GM21390 (cell line): ENCODE results near the gene SIRT3.
"Not testable (repeated sequence)": the region's sequence is repeated elsewhere in the genome, so short reads cannot be mapped to it uniquely, and the experiment has no call there.

ENCODE experiments used
- ATAC-seq: cut with Tn5 transposase; IDR thresholded peaks from one replicate; pipeline ENCODE4 v1.9.1; 2021; ENCODE audit not compliant: unreplicated experiment

SIRT3 gene

GRCh38 chr11:244376-244775, 8.2 kb upstream of the SIRT3 start:
- ATAC-seq = no peak

- no peak for ATAC-seq
Observed at GRCh38 chr11:241634-242033, 5.5 kb upstream of the SIRT3 start.

- ATAC-seq = no peak
Observed at GRCh38 chr11:240315-240714, 4.2 kb upstream of the SIRT3 start.

DNA sequence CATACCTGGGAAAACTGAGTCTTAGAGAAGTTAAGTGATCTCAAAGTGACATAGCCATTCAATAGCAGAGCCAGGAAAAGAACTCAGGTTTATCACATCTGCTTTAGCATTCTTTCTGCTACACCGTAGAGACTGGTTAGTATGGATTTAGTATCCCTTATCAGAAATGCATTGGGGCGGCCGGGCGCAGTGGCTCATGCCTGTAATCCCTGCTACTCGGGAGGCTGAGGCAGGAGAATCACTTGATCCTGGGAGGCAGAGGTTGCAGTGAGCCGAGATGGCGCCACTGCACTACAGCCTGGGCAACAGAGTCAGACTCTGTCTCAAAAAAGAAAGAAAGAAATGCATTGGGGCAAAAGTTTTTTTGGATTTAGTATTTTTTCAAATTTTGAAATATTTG, 2.2 kb upstream of the SIRT3 start:
- not testable (repeated sequence) for ATAC-seq

DNA sequence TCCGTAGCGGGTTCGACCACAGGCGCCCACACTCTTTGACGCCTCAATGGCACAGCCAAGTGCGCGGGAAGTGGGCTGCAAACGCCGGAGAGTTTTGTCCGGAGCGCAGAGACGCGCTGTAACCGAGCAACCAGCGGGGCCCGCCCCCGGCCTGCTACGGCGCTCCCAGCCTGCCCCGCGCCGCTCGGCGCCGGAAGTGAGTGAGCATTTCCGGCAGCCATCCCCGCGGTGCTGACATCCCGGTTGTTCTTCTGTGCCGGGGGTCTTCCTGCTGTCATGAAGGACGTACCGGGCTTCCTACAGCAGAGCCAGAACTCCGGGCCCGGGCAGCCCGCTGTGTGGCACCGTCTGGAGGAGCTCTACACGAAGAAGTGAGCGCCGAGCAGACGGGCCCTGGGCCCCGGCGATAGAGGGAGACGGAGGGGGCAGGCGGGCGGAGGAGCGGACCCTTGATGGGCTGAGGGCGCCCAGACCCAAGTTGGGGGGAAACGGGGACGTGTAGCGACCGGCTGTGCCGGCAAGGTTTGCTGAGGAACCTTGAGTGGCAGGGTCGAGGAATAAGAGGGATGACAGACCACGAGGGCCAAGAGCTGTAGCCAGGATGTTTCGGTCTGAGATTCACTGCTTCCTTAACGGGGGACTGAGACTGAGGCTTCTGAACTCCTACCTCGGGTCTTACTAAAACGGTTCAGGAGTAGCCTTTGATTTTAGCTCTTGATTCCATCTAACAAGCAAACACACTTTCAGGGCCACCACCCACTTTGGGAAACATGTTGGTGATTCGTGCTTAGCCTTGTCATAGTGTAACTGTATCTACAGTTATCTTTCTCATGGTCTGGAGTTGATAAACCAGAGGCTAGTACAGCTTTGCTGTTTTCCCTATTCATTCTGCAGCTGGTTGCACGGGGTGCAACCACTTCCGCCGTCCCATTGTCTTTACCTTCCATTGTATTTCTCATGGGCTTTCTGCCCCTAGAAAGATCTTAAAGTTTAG, 929 bp upstream of the SIRT3 start, which contains the start of gene PSMD13:
Gene PSMD13, plus strand, starts transcription at position 203 of the 994 bp plus-strand sequence. Its CDS starts 74 bp downstream, at position 277.
- peak; percentile 81 for ATAC-seq

DNA sequence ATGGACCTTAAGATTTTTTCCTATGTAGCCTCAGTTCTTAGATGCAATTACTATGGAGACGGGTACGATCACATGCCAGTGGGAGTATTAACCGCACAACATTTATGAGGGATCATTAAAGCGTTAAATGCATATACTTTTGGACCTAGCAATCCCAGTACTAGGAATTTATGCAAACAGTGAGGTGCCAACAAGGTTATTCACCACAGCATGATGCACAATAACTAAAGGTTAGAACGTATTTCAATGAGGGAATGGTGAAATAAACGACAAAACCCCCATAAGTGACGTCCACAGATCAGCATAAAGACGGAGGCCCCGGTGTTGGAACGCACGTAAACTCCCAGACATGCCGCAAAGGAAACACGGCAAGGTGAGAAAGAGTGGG, 539 bp downstream of the SIRT3 start:
- no peak for ATAC-seq

DNA sequence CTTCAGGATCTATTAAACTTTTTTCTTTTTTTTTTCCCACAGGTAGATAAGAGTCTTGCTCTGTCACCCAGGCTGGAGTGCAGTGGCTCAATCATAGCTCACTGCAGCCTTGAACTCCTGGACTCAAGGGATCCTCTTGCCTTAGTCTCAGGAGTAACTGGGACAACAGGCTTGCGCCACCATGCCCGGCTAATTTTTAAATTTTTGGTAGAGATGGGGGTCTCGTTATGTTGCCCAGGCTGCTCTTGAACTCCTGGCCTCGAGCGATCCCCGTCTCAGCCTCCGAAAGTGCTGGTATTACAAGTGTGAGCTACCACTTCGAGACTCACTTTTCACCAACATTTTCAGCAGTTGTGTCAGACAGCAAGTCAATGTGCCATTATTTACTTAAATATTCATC, 962 bp downstream of the SIRT3 start:
- no peak for ATAC-seq

DNA sequence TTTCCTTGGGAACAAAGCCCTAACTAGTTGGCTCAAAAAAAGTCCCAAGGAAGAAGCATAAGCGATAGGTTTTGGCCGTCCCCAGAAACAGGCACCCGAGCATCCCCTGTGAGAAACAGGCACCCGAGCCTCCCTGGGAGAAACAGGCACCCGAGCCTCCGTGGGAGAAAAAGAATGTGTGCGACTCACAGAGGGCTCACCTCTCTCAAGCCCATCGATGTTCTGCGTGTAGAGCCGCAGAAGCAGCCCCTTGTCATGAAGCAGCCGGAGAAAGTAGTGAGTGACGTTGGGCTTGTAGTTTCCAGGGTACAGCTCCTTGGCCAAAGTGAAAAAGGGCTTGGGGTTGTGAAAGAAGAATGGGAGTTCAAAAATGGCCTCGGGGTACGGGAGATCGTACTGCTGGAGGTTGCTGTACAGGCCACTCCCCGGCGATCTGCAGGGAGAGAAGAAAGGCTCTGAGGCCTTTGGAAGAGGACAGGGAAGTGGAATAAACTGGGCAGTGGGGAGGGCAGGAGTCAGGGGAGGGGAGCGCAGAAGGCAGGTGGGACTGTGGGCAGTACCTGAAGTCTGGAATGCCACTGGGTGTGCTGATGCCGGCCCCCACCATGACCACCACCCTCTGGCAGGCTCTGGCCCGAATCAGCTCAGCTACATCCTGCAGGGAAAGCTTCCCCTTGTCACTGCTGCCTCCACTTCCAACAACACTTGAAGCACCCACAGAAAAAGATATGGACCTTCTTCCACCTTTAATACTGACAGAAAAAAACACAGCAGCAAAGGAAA, 3.2 kb downstream of the SIRT3 start:
- no peak for ATAC-seq

DNA sequence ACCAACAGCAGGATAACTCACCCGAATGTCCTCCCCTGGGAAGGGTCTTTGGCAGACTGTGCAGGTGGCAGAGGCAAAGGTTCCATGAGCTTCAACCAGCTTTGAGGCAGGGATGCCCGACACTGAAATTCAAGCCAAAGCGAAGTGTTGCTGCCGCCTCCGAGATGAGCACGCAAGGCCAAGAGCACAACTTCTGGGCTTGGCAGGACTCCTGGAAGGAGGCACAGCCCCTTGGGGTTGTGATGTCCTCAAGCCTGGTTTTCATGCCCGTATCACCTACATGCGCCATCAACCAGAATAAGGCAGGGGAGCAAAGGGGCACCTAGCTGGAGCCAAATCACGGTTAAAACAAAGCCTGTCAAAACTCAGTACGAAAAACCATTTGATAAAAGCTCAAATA, 5.7 kb downstream of the SIRT3 start:
- no peak for ATAC-seq

DNA sequence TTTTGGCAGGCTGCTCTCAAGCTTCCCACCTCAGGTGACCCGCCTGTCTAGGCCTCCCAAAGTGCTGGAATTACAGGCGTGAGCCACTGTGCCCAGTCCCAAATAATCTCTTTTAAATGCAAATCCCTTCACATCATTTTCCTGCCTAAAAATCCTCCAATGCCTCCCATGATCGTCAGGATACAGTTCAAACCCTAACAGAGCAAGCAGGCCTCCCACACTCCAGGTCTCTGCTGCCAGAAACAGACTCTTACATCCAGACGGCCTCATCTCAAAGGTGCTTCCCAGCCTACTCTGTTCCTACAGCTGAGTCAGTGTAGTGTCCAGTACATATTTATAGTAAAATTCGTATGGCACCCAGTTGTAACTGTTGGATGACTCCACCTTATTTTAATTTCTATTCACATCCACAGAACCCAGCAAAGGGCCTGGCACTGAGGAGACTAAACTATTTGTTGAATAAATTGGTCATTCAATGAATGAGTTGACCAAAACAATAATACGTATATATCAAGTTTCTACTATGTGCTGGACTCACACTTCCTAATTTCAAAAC, 8.2 kb downstream of the SIRT3 start:
- ATAC-seq = no peak

- no peak for ATAC-seq
Observed at GRCh38 chr11:225734-226453, 10.2 kb downstream of the SIRT3 start.

DNA sequence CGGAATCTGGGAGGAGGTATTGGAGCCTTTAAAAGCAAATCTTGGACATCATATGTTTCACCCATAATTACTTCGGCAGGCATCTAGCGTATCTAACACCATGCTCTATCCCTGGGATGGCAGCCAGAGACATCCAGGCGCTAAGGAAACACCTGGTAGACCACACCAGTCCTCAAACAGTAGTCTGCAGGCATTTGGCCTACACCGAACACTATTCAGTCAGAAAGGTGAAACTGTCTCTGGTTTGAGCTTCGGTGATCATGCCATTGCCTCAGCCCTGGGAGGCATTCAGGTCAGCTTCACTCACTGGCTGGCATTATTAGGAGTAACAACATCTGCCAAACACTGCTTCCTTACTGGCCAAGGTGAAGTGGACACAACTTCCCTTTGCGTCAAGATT, 11.7 kb downstream of the SIRT3 start:
- no peak for ATAC-seq

DNA sequence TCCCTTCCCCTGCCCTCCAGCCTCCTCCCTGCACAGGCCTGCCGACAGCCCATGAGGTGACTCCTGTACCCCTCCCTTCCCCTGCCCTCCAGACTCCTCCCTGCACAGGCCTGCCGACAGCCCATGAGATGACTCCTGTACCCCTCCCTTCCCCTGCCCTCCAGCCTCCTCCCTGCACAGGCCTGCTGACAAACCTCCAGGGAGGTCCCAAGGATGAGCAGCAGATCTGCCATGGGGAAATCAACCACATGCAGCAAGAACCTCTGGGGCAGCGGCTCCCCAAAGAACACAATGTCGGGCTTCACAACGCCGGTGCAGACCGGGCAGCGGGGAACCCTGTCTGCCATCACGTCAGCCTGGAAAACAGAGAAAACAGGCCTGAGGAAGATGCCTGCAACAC, 12.3 kb downstream of the SIRT3 start:
- no peak for ATAC-seq

DNA sequence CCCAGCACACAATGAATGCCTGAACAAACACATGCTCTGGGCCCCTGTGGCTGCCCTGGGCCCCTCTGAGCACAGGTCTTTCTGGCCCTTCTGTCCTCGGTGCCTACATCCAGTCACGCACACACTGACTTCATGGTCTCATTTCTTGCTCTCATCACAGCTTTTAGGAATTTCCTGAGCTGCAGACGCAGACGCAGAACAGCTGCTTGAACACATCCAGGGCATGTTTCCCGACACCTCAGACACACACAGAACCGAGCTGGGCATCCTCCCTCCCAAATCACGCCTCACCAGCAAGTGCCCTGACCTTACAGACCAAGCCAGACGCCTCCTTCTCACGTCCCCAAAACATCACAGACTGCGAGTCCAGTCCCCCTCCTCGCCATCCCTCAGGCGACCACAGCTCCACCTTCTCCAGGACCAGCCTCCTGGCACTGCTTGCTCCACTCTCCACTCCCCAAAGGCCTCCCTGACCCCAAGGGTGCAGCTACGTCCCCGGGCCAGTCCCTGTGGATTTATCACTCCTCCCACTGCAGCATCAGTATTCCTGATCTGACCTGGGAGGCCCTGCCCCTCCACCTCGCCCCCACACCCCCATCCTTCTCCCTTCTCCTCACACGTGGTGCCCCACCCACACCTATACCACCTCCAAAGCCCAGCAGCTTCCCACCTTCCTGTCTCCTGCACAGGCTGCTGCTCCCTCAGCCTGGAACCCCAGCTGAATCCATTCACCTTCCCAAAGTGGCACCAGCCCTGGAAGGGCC, 12.9 kb downstream of the SIRT3 start:
- ATAC-seq = no peak

DNA sequence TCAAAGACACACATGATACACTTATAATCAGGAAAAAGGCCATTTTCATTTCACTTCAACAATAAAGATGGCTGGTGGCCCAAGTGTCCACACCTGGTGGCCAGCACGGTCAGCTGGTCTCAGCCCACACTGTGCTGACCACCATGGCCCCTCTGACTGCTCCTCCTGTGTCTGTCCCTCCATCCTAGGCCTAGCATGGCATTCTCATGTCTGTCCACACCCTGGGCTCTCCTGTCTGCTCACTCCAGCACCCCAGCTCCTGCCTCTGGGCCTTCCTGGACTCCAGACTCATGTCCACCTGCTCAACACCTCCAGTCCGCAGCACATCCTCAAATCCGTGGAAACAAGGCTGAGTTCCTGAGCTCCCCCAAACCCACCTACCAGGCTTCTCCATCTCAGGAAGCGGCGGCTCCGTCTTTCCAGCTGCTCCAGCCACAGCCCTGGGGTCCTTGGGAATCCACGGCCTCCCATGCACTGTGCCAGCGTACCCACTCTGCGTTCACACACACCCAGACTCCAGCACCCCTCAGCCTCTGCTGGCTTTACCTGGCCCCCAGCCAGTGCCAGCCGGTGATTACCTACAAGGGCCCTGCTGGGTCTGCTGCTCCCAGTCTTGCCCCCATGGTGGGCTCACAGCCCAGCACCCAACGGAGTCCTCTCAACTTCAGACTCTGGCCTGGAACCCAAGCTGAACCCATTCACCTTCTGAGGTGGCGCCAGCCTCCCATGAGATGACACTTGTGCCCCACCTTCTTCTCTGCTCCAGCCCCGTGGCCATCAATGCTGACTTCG, 13.9 kb downstream of the SIRT3 start:
- no peak for ATAC-seq

GRCh38 chr11:221539-221938, 14.6 kb downstream of the SIRT3 start:
- ATAC-seq = no peak

- ATAC-seq = not testable (repeated sequence)
Observed at GRCh38 chr11:220641-221215, 15.4 kb downstream of the SIRT3 start.

- ATAC-seq = no peak
Observed at GRCh38 chr11:218815-219593, 17.1 kb downstream of the SIRT3 start.
